ENCODE data around the gene CYFIP1. TPM values are rescaled to one million over a fixed set of nuclear protein-coding genes. Genes with fewer than 3 reads are reported as not detected.

CYFIP1 gene
- total RNA-seq, 1 experiment from 2014 or later: 78.1 TPM

DNA sequence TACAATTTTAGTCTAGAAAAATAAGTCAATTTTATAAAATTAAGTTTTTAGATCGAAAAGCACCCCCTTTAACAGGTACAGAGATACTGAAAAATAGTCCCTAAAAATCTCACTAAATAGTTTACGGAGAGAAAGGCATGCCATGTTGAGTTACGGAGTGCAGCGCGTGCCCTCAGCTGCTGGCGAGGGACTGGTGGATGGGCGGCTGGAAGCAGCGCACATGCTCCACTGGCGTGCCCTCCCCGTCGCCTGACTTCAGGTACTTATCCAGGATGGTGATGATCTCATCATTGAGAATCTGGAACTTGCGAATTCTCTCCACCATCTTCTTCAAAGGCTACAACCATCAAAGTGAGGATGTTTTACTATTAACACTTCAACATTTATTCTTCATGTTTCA, 110.3 kb downstream of the CYFIP1 start:
- no peak for DNase-seq (ENCODE audit: low spot score)

DNA sequence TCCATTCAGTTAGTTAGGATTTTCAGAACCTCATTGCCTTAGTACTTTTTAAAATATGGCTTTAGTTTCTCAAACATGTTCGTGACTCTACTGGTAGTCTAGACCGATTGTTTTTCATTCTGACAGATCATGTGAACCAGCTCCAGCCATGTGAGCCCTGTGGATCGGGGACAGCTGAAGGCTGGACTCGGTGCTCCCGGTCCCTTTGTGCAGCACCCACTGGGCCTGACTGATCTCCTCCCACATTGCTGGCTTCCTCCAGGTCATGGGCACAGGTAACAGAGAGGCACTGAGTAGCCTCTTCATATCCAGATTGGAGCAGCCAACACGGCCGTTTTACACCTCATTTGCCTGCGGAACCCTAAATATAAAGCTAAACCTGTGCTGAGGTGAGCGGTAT, 111.2 kb downstream of the CYFIP1 start:
- DNase-seq (ENCODE audit: low spot score): no peak

- no peak for DNase-seq (ENCODE audit: low spot score)
These were observed 111.7 kb downstream of the CYFIP1 start for GRCh38 chr15:22868495-22868894.

- no peak for DNase-seq (ENCODE audit: low spot score)
These were observed 112.3 kb downstream of the CYFIP1 start for GRCh38 chr15:22867886-22868285.

DNA sequence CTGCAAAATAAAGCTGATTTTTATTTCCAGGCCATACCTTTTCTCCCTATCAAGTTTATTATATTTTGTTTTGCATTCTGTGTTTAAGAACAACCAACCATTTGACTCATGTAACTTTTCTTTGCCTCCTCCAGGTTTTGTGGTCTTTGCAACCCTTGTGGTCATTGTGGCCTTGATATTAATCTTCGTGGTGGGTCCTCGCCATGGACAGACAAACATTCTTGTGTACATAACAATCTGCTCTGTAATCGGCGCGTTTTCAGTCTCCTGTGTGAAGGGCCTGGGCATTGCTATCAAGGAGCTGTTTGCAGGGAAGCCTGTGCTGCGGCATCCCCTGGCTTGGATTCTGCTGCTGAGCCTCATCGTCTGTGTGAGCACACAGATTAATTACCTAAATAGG, 114.1 kb downstream of the CYFIP1 start:
- peak; percentile 32 for DNase-seq (ENCODE audit: low spot score)

DNA sequence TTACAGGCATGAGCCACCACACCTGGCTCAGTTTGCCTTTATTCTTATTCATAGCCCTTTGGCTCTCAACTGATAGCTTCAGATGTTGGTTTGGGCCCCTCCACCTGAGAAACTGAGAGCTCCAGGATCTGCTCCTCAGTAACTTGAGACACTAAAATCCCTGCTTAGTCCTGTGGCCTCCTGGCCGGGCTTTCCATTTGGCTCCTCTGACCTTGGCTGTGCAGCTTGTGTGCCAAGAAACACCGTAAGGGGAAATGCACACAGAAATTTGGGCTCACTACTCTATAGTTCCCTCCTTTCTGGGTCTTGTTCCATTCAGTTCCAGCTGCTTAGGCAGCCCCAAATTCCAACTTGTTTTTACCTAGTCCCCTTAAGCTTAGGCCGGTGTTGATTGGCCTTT, 116.8 kb downstream of the CYFIP1 start:
- no peak for DNase-seq (ENCODE audit: low spot score)

- DNase-seq (ENCODE audit: low spot score): no peak
These were observed 119.0 kb downstream of the CYFIP1 start for GRCh38 chr15:22861161-22861560.

DNA sequence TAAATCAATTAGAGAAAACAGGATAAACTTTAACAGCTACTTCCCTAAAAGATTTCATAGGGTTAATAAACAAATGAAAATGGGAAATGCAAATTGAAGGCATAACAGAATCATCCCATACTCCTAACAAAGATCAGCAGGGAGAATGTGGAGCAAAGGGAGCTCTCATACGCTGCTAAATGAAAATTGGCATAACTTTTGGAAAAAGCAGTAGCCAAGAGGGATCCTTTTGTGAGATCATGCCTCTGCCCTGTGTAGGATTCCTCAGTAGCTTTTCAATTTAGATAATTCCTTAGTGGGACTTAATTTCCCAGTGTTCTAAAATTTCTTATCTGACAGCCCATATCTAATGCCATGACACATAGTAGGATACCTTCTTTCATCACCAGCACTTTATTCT, 123.5 kb downstream of the CYFIP1 start:
- DNase-seq (ENCODE audit: low spot score): no peak

DNA sequence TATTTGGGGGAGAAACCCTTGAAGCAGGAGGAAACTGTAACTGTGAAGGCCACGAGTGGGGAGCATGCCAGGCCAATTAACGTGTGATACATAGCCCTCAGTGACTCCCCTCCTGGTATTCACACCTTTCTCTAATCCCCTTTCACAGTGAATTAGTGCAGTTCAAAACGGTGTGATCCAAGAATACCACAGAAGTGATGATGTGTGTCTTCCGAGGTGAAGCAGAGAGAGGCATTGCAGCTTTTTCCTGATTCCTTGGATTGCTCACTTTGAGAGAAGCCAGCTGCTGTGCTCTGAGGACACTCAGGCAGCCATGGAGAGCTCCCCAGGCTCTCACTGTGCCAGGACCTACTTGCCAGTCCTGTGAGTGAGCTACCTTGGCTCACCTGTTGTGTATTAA, 124.4 kb downstream of the CYFIP1 start:
- no peak for DNase-seq (ENCODE audit: low spot score)

GRCh38 chr15:22851513-22851912, 128.7 kb downstream of the CYFIP1 start:
- DNase-seq (ENCODE audit: low spot score): no peak

DNA sequence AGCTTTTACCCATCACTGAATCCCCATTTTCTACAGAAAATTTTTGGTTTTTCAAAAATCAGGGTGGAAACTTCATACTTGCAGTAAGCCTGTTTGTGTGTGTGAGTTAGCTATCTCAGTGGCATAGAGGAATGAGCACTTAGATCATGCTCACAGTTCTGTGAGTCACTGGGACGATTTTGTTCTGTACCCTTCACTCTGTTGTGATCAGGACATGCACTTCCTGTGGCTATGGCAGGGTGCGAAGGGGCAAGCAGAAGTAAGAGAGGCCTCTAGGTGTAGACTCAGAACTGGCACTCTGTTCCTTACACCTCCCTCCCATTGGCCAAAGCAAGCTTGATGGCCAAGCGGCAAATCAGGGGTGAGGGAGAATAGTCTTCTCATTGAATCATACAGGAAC, 130.1 kb downstream of the CYFIP1 start:
- no peak for DNase-seq (ENCODE audit: low spot score)

GRCh38 chr15:22846073-22846472, 134.1 kb downstream of the CYFIP1 start:
- DNase-seq (ENCODE audit: low spot score): no peak

- DNase-seq (ENCODE audit: low spot score): no peak
These were observed 134.8 kb downstream of the CYFIP1 start for GRCh38 chr15:22845289-22845900.

- DNase-seq (ENCODE audit: low spot score): no peak
These were observed 135.5 kb downstream of the CYFIP1 start for GRCh38 chr15:22844421-22845288.

DNA sequence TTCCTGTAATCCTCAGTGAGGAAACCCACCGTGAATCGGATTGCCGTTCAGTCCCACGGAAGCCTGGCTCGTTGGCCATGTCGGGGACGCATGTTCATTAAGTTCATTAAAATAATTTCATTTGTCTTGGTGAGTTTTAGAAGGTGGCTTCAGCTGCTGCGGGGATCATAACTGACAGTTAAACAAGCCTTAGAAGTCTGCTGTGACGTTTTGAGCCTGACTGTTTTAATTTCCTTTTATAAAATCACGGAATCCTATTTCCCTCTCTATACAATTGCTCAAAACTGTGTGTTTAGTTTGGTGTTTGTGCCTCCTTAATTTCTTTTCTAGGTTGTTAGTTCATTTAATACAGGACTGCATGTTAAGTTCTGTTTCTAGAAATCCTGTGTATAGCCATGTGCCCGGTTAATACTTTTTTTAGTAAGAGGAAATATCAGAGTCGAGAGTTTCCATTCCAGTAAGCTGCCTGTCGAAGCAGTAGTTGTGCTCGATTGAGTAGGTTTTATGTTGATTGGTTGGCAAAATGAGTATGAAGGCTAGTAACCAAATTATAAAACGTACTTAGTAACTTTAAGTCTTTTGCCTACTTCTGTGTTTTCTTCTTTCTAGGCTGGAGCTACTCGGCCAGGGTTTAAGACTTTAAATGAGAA, 141.0 kb downstream of the CYFIP1 start:
- DNase-seq (ENCODE audit: low spot score): no peak

DNA sequence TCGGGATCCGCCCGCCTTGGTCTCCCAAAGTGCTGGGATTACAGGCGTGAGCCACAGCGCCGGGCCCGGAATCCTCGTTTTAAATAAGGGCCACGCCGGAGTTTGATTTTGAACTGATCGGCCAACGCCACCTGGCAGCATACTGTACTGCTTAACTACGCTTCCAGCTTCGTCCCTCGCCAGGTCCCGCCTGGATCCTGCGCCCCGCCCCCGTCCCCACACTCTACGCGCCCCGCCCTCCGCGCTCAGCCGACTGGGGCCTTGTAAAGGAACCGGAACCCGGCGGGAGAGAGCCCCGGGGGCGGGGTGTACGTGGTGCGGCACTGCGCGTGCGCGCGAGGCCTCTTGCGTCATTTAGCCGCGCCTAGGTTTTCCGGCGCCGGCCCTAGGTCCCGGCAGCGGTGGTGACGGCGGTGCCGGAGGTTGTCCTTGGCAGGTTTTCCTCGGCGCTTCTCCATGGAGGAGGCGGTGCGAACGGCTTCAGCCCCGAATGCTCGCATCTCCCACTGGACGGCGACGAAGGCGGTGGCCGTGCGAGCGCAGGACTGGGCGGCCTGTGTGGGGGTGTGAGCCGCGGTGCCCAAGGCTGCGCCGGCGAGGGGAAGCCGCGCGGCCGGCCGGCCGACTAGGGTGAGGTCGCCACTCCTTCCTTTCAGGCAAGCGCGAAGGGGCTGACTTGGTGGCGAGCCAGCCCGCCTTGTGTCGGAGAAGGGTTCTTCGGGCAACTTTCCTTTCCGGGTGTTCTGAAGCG, 141.7 kb downstream of the CYFIP1 start, which contains the start of gene NIPA2:
Gene NIPA2 (plus strand): TSS at position 375 of the 751 bp plus-strand sequence. CDS start 13,066 bp downstream, outside the sequence.
- DNase-seq (ENCODE audit: low spot score): peak; percentile 95

GRCh38 chr15:22831473-22831872, 148.7 kb downstream of the CYFIP1 start:
- no peak for DNase-seq (ENCODE audit: low spot score)

DNA sequence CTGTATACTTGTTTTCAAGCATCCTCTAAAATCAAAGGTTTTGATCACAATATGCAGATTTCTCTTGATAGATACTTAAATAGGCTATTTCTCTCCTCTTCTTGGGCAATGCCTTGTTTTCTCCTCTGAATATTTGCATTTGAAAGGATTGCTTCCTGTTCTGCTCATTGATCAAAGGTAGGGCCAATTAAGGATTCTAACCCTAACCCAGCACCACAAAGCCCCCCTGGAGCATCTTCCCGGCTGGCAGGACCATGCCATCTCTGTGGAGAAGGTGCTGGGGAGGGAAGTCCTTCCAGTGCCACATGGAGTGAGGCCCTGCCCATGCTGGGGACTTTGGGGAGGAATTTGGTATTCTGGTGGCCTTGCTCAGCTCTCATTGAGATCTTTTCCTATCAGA, 153.0 kb downstream of the CYFIP1 start:
- no peak for DNase-seq (ENCODE audit: low spot score)

GRCh38 chr15:22823495-22824128, 156.6 kb downstream of the CYFIP1 start:
- DNase-seq (ENCODE audit: low spot score): no peak

DNA sequence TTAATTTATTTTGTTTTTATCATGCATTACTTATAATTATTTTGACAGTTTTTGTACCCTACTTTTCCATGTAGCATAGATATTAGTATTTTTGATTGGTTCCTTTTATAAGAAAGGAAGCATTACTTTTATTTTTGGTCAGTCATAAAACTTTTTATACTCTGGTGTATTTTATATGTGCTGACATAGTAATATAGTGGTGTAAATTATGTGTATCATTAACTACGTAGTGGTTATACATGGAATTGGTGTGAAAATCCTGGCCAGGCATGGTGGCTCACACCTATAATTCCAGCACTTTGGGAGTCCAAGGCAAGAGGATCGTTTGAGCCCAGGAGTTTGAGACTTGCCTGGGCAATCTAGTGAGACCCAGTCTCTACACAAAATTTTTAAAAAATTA, 160.5 kb downstream of the CYFIP1 start:
- DNase-seq (ENCODE audit: low spot score): no peak

Measured in A172 (cell line).